GM18505 (cell line): Measurements from ENCODE around the gene RBBP4.

Source experiments
- ATAC-seq: cut with Tn5 transposase; IDR thresholded peaks from one replicate; pipeline ENCODE4 v1.9.1; 2021; ENCODE audit not compliant: unreplicated experiment
- POLR2A ChIP-seq: IDR thresholded peaks from 4 replicates; pipeline ENCODE4 v1.6.1; 2011; ENCODE audit warnings: borderline replicate concordance; ENCODE audit not compliant: insufficient read depth, insufficient read length; ENCODE audit errors: extremely low read depth

Gene RBBP4

DNA sequence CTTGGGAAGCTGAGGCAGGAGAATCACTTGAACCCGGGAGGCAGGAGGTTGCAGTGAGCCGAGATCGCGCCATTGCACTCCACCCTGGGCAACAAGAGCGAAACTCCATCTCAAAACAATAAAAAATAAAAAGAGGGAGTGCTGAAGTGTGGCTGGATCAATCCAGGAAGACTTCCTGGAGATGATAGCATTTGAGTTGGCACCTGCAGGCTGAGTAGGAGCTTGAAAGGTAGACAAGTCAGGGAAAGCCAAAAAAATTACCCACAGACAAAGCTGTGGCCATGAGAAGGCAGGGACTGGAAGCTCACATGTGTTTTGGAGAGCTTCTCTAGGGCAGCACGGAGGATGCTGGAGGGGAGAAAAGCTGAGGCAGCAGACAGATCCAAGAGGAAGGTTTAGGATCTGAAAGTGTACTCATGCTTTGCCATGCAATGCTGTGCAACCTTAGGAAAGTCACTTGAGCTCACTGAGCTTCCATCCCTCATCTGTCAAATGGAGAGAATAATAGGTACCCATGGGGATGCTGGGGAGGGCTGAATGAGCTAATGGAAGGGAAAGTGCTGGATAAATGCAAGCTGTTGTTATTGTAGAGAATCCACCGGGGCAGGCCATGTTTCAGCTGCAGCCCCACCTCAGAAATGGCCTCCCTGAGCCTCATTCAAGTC lies 77.5 kb downstream of the RBBP4 start:
- no peak for TF ChIP-seq POLR2A
- ATAC-seq = no peak

DNA sequence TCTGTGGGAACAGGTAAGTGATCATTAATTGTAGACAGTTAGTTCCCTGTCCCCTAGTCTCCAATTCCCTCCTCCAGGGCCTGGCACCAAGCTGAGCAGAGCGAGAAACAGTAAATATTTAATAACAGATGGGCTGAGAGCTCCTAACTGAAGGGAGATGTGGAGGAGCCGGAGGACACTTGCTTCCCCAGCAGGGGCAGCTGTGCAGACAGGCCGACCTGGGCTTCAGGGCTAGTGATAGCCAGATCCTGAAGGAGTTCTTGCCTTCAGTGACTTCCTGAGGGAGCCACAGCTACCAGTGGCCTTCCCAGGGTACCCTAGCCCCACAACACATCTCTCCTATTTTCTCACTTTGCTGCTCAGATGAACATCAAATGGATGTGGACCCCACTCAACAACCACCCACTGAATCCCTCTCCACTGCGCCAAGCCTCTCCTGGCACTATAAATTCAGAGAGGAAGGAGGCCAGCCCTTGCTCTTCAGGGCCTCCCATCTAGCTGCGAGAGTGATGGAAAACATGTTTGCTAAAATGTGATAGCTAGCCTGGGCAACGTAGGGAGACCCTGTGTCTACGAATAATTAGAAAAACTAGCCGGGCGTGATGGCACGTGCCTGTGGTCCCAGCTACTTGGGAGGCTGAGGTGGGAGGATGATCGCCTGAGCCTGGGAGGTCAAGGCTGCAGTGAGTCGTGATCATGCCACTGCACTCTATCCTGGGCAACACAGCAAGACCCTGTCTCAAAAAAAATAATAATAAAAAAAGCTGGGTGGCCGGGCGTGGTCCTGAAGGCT lies 78.4 kb downstream of the RBBP4 start:
- no peak for ATAC-seq
- TF ChIP-seq POLR2A = no peak

DNA sequence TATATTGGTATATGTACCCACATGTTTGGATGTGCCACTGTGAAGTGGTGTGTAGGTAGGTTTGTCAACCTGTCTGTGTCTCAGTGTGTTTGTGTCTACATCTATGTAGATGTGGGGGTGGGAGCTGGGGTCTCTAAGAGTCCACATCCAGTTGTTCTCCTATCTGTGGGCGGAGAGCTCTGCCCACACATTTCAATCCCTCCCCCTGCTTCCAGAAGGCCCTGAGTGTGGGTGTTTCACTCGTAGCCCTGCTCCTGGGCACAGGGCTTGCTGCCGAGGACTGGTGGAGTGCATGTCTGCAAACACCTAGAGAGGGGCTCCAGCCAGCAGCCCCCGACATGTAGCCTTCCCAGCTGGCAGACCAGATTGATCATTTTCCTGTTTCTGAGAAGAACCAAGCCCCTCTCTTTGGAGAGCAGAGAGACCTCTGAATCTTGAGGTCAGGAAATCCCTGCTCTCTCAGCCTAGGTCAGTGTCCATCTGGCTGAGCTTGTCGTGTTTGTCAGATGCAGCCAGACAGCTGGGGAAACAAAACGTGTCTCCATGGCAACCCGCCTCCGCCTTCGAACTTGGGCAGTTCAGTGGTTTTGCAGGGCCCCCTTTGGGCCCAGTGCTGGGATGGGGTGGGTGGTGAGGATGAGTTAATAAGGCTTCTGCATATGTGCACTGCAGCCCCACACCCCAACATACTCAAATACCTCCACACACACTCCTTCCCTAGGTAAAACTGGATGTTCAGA lies 82.7 kb downstream of the RBBP4 start:
- no peak for ATAC-seq
- TF ChIP-seq POLR2A = no peak
